ENCODE results near the gene KMT2C. TPM values are rescaled to one million over a fixed set of nuclear protein-coding genes. Genes with fewer than 3 reads are reported as not detected.
A peak's percentile ranks its signal among the peaks of the same experiment; 100 is the strongest.
"Not testable (repeated sequence)": the region's sequence is repeated elsewhere in the genome, so short reads cannot be mapped to it uniquely, and the experiment has no call there.

KMT2C gene
- total and polyA plus RNA-seq, 8 donors, result 10.1 to 64.1 (median 53.3) TPM

GRCh38 chr7:152436931-152437575 is 1.2 kb upstream of the KMT2C start:
- H3K27me3 ChIP-seq; intact Hi-C loops (cut with DNase I); FAIRE-seq; H3K9me3 ChIP-seq; DNase-seq; H3K36me3 ChIP-seq; ATAC-seq: not testable (repeated sequence)
- H3K4me3 ChIP-seq, result peak overlapping the region; percentile 1 to 63 (median 36)
- peak overlapping the region; percentile 76 to 99 (median 83) for H3K27ac ChIP-seq
- WGBS, 2 donors, result 10 to 11% methylated on average over 22 of the region's 22 CpGs
- H3K4me1 ChIP-seq, result peaks cover 0 to 15% (median 10%) of the 10 kb centered on the region in 3 donors

GRCh38 chr7:152436111-152436930 is 518 bp upstream of the KMT2C start:
- peak; percentile 81 to 89 (median 82) for ATAC-seq
- H3K27ac ChIP-seq, result peak overlapping the region; percentile 94 to 99 (median 98)
- 0 to 1% methylated on average over 41 to 123 of the region's 132 CpGs for WGBS, 2 donors

DNA sequence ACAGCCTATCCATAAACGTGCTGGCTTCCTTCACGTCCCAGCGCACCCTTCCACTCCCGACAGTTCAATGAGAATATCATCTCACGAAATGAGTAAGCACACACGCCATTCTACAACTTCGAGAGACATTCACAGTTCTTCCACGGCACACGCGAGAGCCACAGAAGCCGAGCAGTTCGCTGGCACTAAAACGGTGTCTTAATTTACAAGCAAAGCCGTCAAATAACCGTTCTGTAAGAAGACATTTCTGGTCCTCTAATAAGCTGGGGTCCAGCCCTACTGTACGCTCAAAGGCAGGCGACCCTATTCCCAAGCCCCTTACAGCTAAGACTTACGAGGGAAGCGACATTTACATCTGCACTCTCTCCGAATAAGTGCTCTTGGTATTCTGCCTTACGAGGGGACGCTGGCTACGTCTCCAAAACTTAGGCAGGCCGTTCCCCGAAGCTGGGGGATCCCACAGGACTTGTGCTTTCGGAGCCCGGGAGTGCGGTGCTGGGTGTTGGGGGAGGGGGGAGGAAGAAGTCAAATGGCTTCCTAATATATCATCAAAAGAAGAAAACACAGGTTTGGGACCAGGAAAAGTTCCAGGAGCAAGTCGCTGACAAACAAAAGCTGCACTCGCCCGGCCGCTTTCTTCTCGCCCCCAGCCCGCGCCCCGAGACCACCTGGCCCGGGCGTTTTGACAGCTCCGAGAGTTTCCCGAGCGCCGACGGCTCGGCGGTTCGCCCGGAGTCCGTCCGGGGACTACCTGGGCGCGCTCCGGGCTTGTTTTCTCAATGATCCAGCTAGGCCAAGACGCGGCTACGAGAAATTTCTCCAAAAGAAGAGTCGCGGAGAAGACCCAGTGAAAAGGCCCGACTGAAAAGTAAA is 1.1 kb downstream of the KMT2C start:
- peak overlapping the region; percentile 62 to 97 (median 88) for H3K27ac ChIP-seq
- peak overlapping the region; percentile 47 to 85 (median 66) for H3K4me3 ChIP-seq
- 0% methylated on average over 57 to 58 of the region's 58 CpGs for WGBS, 2 donors
- ATAC-seq (peak; percentile 3 to 46 (median 26)), DNase-seq (peak; percentile 48 to 74 (median 52))
- peaks cover 0 to 23% (median 19%) of the 10 kb centered on the region in 3 donors for H3K4me1 ChIP-seq
- H3K36me3 ChIP-seq; H3K9me3 ChIP-seq; intact Hi-C loops (cut with DNase I); FAIRE-seq; H3K27me3 ChIP-seq: not testable (repeated sequence)

More at GRCh38 chr7:152436111-152436930, 518 bp upstream of the KMT2C start:
- no peaks in the 10 kb centered on the region for H3K9me3 ChIP-seq
- TF ChIP-seq CTCF (IDR thresholded peaks at IDR 0.05), result no peak
- H3K36me3 ChIP-seq, result no peaks in the 10 kb centered on the region
- FAIRE-seq (no peak), DNase-seq (peak; percentile 94 to 98 (median 96))
- H3K4me3 ChIP-seq, result peak overlapping the region; percentile 10 to 72 (median 55)
- intact Hi-C loops (cut with DNase I), result no loop called here
- H3K4me1 ChIP-seq, result peaks cover 0 to 20% (median 14%) of the 10 kb centered on the region in 3 donors
- no peaks in the 10 kb centered on the region for H3K27me3 ChIP-seq

- H3K27me3 ChIP-seq; intact Hi-C loops (cut with DNase I): not testable (repeated sequence)
- WGBS, 2 donors, result 4 to 9% methylated on average over 15 of the region's 15 CpGs
These were observed 1.9 kb downstream of the KMT2C start for GRCh38 chr7:152433721-152434490.

GRCh38 chr7:152432735-152433134 is 3.1 kb downstream of the KMT2C start:
- intact Hi-C loops (cut with DNase I); DNase-seq; H3K27me3 ChIP-seq; H3K27ac ChIP-seq; ATAC-seq; H3K9me3 ChIP-seq; H3K36me3 ChIP-seq; FAIRE-seq: not testable (repeated sequence)
- 83 to 86% methylated on average over 10 of the region's 10 CpGs for WGBS, 2 donors
- Histone ChIP-seq H3K4me3 (peak overlapping the region in 1 of 4 donors; percentile 72), H3K4me1 (peaks cover 8 to 35% (median 32%) of the 10 kb centered on the region in 3 donors)

More at GRCh38 chr7:152433721-152434490, 1.9 kb downstream of the KMT2C start:
- Histone ChIP-seq H3K4me1 (peaks cover 3 to 29% (median 28%) of the 10 kb centered on the region in 3 donors), H3K4me3 (peak overlapping the region; percentile 47 to 85 (median 66)), H3K27ac (peak overlapping the region; percentile 62 to 97 (median 88))
- peak; percentile 42 to 68 (median 54) for ATAC-seq
- not testable (repeated sequence) for H3K9me3 ChIP-seq, H3K36me3 ChIP-seq, FAIRE-seq
- DNase-seq, result peak in 5 of 6 donors; percentile 35 to 71 (median 45)

- H3K36me3 ChIP-seq, result no peaks in the 10 kb centered on the region
- 59 to 64% methylated on average over 3 of the region's 3 CpGs for WGBS, 2 donors
- H3K27ac ChIP-seq, result no peak overlapping the region
- ATAC-seq (no peak), DNase-seq (no peak), FAIRE-seq (peak; percentile 9)
- no peak for TF ChIP-seq CTCF (IDR thresholded peaks at IDR 0.05)
- H3K27me3 ChIP-seq, result no peaks in the 10 kb centered on the region
- H3K4me1 ChIP-seq, result peaks cover 8 to 39% (median 35%) of the 10 kb centered on the region in 3 donors
- no peak overlapping the region for H3K4me3 ChIP-seq
- intact Hi-C loops (cut with DNase I), result no loop called here
- no peaks in the 10 kb centered on the region for H3K9me3 ChIP-seq
These were observed 4.9 kb downstream of the KMT2C start for GRCh38 chr7:152430854-152431253.

DNA sequence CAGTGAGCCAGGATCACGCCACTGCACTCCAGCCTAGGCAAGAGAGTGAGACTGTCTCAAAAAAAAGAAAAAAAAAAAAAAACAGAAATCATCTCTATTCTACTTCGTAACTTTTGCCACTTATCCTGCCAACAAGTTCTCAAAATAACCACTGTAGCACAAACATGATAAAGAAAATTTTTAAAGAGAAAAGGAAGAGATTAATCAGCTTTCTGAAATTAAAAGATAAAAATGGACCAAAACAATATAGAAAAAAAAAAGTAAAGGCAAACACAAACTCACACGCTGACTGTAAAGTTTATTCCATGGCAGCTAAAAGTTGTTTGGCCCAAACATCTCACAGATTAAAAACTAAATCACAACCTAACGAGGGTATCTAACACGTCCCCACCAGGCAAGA is 5.7 kb downstream of the KMT2C start:
- H3K4me3 ChIP-seq; H3K27me3 ChIP-seq; DNase-seq; H3K27ac ChIP-seq; H3K36me3 ChIP-seq; H3K9me3 ChIP-seq; ATAC-seq; FAIRE-seq; intact Hi-C loops (cut with DNase I): not testable (repeated sequence)
- WGBS, 2 donors, result 65 to 75% methylated on average over 5 of the region's 5 CpGs
- peaks cover 8 to 39% (median 35%) of the 10 kb centered on the region in 3 donors for H3K4me1 ChIP-seq

All from pancreas (tissue), 10 donors.